Erythroblast (primary cell): ENCODE data around the gene RIMBP2.

Experiments
- DNase-seq, 2 experiments: peaks; one replicate each; lab custom pipeline; 2025; lab: John Stamatoyannopoulos, UW
- GATA1 ChIP-seq: IDR thresholded peaks from 2 replicates; pipeline ENCODE4 v1.6.1; 2011; ENCODE audit warnings: low read depth, mild to moderate bottlenecking, control low read depth, low read length, moderate library complexity
- POLR2A ChIP-seq: IDR thresholded peaks from 2 replicates; pipeline ENCODE4 v1.6.1; 2011; ENCODE audit warnings: mild to moderate bottlenecking, low read length

Gene RIMBP2

GRCh38 chr12:130498589-130499385 lies 217.3 kb downstream of the RIMBP2 start:
- DNase-seq, result no peak
- TF ChIP-seq POLR2A, result no peak
- no peak for TF ChIP-seq GATA1

- no peak for TF ChIP-seq POLR2A
- no peak for TF ChIP-seq GATA1
Measured at GRCh38 chr12:130497991-130498390, 218.1 kb downstream of the RIMBP2 start.

GRCh38 chr12:130497321-130497720 lies 218.8 kb downstream of the RIMBP2 start:
- no peak for DNase-seq
- TF ChIP-seq POLR2A (no peak), GATA1 (no peak)

More at GRCh38 chr12:130497991-130498390, 218.1 kb downstream of the RIMBP2 start:
- DNase-seq, result no peak

- TF ChIP-seq POLR2A, result no peak
- no peak for TF ChIP-seq GATA1
- no peak for DNase-seq
Measured at GRCh38 chr12:130496516-130497120, 219.5 kb downstream of the RIMBP2 start.

- DNase-seq, result no peak
- no peak for TF ChIP-seq POLR2A
- no peak for TF ChIP-seq GATA1
Measured at GRCh38 chr12:130495156-130495555, 220.9 kb downstream of the RIMBP2 start.

GRCh38 chr12:130494736-130495135 lies 221.4 kb downstream of the RIMBP2 start:
- no peak for DNase-seq
- TF ChIP-seq GATA1 (no peak), POLR2A (no peak)

- no peak for DNase-seq
- TF ChIP-seq GATA1 (no peak), POLR2A (no peak)
Measured at GRCh38 chr12:130493951-130494350, 222.1 kb downstream of the RIMBP2 start.

- TF ChIP-seq GATA1, result no peak
- TF ChIP-seq POLR2A, result no peak
- no peak for DNase-seq
Measured at GRCh38 chr12:130491421-130492357, 224.4 kb downstream of the RIMBP2 start.

GRCh38 chr12:130490674-130491073 lies 225.4 kb downstream of the RIMBP2 start:
- TF ChIP-seq GATA1, result no peak
- no peak for TF ChIP-seq POLR2A
- DNase-seq, result no peak

- TF ChIP-seq GATA1 (no peak), POLR2A (no peak)
- no peak for DNase-seq
Measured at GRCh38 chr12:130489293-130489692, 226.8 kb downstream of the RIMBP2 start.

- DNase-seq, result no peak
- TF ChIP-seq POLR2A (no peak), GATA1 (no peak)
Measured at GRCh38 chr12:130488358-130488710, 227.8 kb downstream of the RIMBP2 start.

- no peak for DNase-seq
- no peak for TF ChIP-seq POLR2A
- TF ChIP-seq GATA1, result no peak
Measured at GRCh38 chr12:130487636-130488357, 228.3 kb downstream of the RIMBP2 start.

- DNase-seq, result no peak
Measured at GRCh38 chr12:130486891-130487416, 229.1 kb downstream of the RIMBP2 start.

GRCh38 chr12:130486146-130486435 lies 230.0 kb downstream of the RIMBP2 start:
- no peak for DNase-seq
- TF ChIP-seq POLR2A, result no peak
- no peak for TF ChIP-seq GATA1

More at GRCh38 chr12:130486891-130487416, 229.1 kb downstream of the RIMBP2 start:
- TF ChIP-seq POLR2A (no peak), GATA1 (no peak)
